Thoracic aorta (tissue), 2 donors: Measurements from ENCODE around the gene TENT5A. TPM values are rescaled to one million over a fixed set of nuclear protein-coding genes. Genes with fewer than 3 reads are reported as not detected.

Source experiments
- ATAC-seq: fragments of 150-250 bp; one replicate; pipeline ENCODE4 v1.8.0; 2017; ENCODE audit warnings: low read depth; ENCODE audit not compliant: insufficient number of reproducible peaks, low FRiP score
- DNase-seq: peaks from one replicate; pipeline ENCODE4 v3.0.0-alpha.2; 2020; ENCODE audit warnings: low spot score
- H3K27ac ChIP-seq, 2 donors: fragments of 200-600 bp; sonication (generic); 1 replicate in 1 of 2; 2 replicates in 1 of 2; pipeline ENCODE4 v1.5.1; 2016; ENCODE audit warnings: mild to moderate bottlenecking in 2 of 2, moderate library complexity in 2 of 2
- H3K27me3 ChIP-seq: fragments of 200-600 bp; sonication (generic); replicated peaks from 2 replicates; pipeline ENCODE4 v1.6.0; 2016; ENCODE audit warnings: mild to moderate bottlenecking; ENCODE audit not compliant: insufficient read depth
- H3K36me3 ChIP-seq: fragments of 200-600 bp; sonication (generic); one replicate; pipeline ENCODE4 v1.5.1; 2016
- H3K4me1 ChIP-seq, 2 donors: fragments of 200-600 bp; sonication (generic); 1 replicate in 1 of 2; 2 replicates in 1 of 2; pipeline versions ENCODE4 v1.5.1 to v1.6.0; 2016; ENCODE audit warnings: low read depth in 2 of 2, mild to moderate bottlenecking in 1 of 2; ENCODE audit not compliant: control insufficient read depth in 1 of 2
- H3K4me3 ChIP-seq: fragments of 200-600 bp; sonication (generic); 2 replicates; pipeline ENCODE4 v1.5.1; 2016; ENCODE audit warnings: mild to moderate bottlenecking
- H3K9me3 ChIP-seq: fragments of 200-600 bp; sonication (generic); 2 replicates; pipeline ENCODE4 v1.5.1; 2016
- total RNA-seq, 2 donors: library from RNA; depleted of rRNA; stranded (reverse); fragments of >200 nt; gene quantifications; one replicate each; pipeline versions ENCODE4 v1.1.0 to v1.2.3, GENCODE V29; 2016
- TF ChIP-seq, protein P1 (sequence below): fragments of 200-600 bp; sonication (generic); IDR thresholded peaks from one replicate; pipeline ENCODE4 v1.5.1; 2019; ENCODE audit warnings: antibody characterized with exemption

The TENT5A gene
- total RNA-seq, 2 donors from 2014 or later: 40.5 to 53.2 TPM

GRCh38 chr6:81750200-81750599, 2.3 kb downstream of the TENT5A start:
- Histone ChIP-seq H3K4me1 (peaks cover 13 to 40% of the 10 kb centered on the region in 2 donors), H3K4me3 (peak overlapping the region; percentile 89), H3K27ac (peak overlapping the region; percentile 97 to 99), H3K9me3 (no peaks in the 10 kb centered on the region), H3K27me3 (no peaks in the 10 kb centered on the region), H3K36me3 (no peaks in the 10 kb centered on the region)
- no peak for ATAC-seq
- DNase-seq: no peak
- TF ChIP-seq, protein P1, sequence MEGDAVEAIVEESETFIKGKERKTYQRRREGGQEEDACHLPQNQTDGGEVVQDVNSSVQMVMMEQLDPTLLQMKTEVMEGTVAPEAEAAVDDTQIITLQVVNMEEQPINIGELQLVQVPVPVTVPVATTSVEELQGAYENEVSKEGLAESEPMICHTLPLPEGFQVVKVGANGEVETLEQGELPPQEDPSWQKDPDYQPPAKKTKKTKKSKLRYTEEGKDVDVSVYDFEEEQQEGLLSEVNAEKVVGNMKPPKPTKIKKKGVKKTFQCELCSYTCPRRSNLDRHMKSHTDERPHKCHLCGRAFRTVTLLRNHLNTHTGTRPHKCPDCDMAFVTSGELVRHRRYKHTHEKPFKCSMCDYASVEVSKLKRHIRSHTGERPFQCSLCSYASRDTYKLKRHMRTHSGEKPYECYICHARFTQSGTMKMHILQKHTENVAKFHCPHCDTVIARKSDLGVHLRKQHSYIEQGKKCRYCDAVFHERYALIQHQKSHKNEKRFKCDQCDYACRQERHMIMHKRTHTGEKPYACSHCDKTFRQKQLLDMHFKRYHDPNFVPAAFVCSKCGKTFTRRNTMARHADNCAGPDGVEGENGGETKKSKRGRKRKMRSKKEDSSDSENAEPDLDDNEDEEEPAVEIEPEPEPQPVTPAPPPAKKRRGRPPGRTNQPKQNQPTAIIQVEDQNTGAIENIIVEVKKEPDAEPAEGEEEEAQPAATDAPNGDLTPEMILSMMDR: no peak

DNA sequence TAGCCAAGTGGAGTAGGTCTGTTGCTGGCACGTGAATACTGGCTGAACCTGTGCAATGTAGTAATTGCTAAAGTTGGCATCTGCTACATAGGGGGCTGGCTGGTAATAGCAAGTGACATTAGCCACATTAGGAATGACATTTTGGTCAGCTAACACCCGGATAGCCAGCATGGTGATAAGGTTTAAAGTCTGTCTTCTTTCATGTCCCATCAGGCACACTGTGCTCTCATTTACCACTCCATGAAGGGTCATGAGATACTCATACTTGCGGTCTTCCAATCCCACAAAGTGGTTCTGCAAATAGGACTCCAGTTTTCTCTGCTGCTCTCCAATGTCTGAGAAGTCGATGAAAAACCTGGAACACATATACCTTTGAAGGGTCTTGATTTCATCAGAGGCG, 2.8 kb downstream of the TENT5A start:
- TF ChIP-seq, protein P1: no peak
- Histone ChIP-seq H3K27ac (peak overlapping the region; percentile 97 to 99), H3K4me1 (peaks cover 13 to 45% of the 10 kb centered on the region in 2 donors), H3K4me3 (peak overlapping the region; percentile 89), H3K27me3 (no peaks in the 10 kb centered on the region), H3K9me3 (no peaks in the 10 kb centered on the region), H3K36me3 (no peaks in the 10 kb centered on the region)
- ATAC-seq (no peak), DNase-seq (no peak)

DNA sequence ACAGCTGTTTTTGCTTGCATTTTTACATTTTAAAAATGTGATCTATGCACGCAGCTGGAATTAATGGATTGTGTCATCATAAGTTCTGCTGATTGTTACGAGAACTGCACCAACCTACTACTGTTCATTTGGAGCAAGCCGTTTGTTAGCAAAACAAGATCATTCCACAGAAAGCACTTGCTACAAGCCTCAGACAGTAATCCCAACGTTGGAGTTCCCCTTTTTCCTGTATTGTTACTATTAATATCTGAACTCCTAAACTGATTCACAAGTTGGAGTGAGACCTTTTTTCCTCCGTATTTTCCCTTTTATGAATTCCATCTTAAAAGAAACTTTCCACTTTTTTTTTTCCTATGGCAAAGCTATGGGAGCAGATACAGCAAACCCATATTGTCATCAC, 3.5 kb downstream of the TENT5A start:
- Histone ChIP-seq H3K9me3 (no peaks in the 10 kb centered on the region), H3K4me1 (peaks cover 15 to 49% of the 10 kb centered on the region in 2 donors), H3K36me3 (no peaks in the 10 kb centered on the region), H3K27ac (peak overlapping the region in 1 of 2 donors; percentile 99), H3K4me3 (peak overlapping the region; percentile 89), H3K27me3 (no peaks in the 10 kb centered on the region)
- TF ChIP-seq, protein P1: no peak
- DNase-seq (no peak), ATAC-seq (no peak)

- TF ChIP-seq, protein P1: no peak
- Histone ChIP-seq H3K4me1 (peaks cover 15 to 59% of the 10 kb centered on the region in 2 donors), H3K9me3 (no peaks in the 10 kb centered on the region), H3K27me3 (no peaks in the 10 kb centered on the region), H3K4me3 (peak overlapping the region; percentile 45), H3K36me3 (no peaks in the 10 kb centered on the region), H3K27ac (no peak overlapping the region)
- no peak for DNase-seq
- no peak for ATAC-seq
Measured at GRCh38 chr6:81747327-81747726, 5.2 kb downstream of the TENT5A start.

- Histone ChIP-seq H3K9me3 (no peaks in the 10 kb centered on the region), H3K27me3 (no peaks in the 10 kb centered on the region), H3K4me3 (no peak overlapping the region), H3K4me1 (peaks cover 12 to 59% of the 10 kb centered on the region in 2 donors), H3K27ac (no peak overlapping the region), H3K36me3 (no peaks in the 10 kb centered on the region)
- DNase-seq (no peak), ATAC-seq (no peak)
- TF ChIP-seq, protein P1: no peak
Measured at GRCh38 chr6:81744131-81744530, 8.3 kb downstream of the TENT5A start.
